H1 (cell line): Measurements from ENCODE around the gene EPHB1. TPM values are rescaled to one million over a fixed set of nuclear protein-coding genes. Genes with fewer than 3 reads are reported as not detected.
"Not testable (repeated sequence)": the region's sequence is repeated elsewhere in the genome, so short reads cannot be mapped to it uniquely, and the experiment has no call there.

Source experiments
- CTCF ChIA-PET: fragments of 300-600 bp; sonication (Branson Sonifier 250); formaldehyde crosslinking; loops from one replicate; lab custom pipeline; 2021; ENCODE audit not compliant: partially characterized antibody; lab: Charles Lee
- POLR2A ChIA-PET: fragments of 300-600 bp; sonication (Branson Sonifier 250); formaldehyde crosslinking; loops from one replicate; lab custom pipeline; 2021; ENCODE audit warnings: inconsistent platforms; ENCODE audit not compliant: partially characterized antibody; lab: Charles Lee
- DNase-seq, 2 experiments: peaks; one replicate each; pipeline versions ENCODE4 v3.0.0 to v3.0.0-alpha.2; 2010 to 2022; ENCODE audit warnings: low spot score in 2 of 2, low read depth in 1 of 2, mixed read lengths in 1 of 2
- FAIRE-seq: peaks from 2 replicates; lab custom pipeline; 2011; peaks lifted over from hg19 to GRCh38; lab: Jason Lieb, UNC
- H2AFZ ChIP-seq: 2 replicates; pipeline ENCODE4 v1.8.1; 2012; ENCODE audit warnings: low read length, inconsistent platforms
- H2AK5ac ChIP-seq: 2 replicates; pipeline ENCODE4 v1.6.1; 2013; ENCODE audit warnings: low read depth, low read length
- H2BK120ac ChIP-seq: replicated peaks from 2 replicates; pipeline ENCODE3; 2013; ENCODE audit warnings: low read depth, low read length, inconsistent platforms
- H2BK12ac ChIP-seq: 2 replicates; pipeline ENCODE4 v1.6.1; 2013; ENCODE audit warnings: low read depth, low read length
- H2BK15ac ChIP-seq: 2 replicates; pipeline ENCODE4 v1.6.1; 2013; ENCODE audit warnings: low read length
- H2BK20ac ChIP-seq: 2 replicates; pipeline ENCODE4 v1.6.1; 2013; ENCODE audit warnings: low read length
- H2BK5ac ChIP-seq: 2 replicates; pipeline ENCODE4 v1.6.1; 2013; ENCODE audit warnings: low read depth, low read length
- H3K14ac ChIP-seq: 2 replicates; pipeline ENCODE4 v1.6.1; 2013; ENCODE audit warnings: inconsistent platforms; ENCODE audit not compliant: insufficient read length
- H3K18ac ChIP-seq: 2 replicates; pipeline ENCODE4 v1.6.1; 2013; ENCODE audit warnings: low read length; ENCODE audit errors: extremely low read depth
- H3K23ac ChIP-seq: 2 replicates; pipeline ENCODE4 v1.6.1; 2013; ENCODE audit warnings: inconsistent platforms; ENCODE audit not compliant: insufficient read length
- H3K23me2 ChIP-seq: 2 replicates; pipeline ENCODE4 v1.6.1; 2013; ENCODE audit warnings: low read depth, low read length
- H3K27ac ChIP-seq: 2 replicates; pipeline ENCODE4 v1.6.1; 2011; ENCODE audit warnings: low read depth, low read length, inconsistent platforms
- H3K27me3 ChIP-seq, 4 experiments: replicated peaks in 1 of 4; 1 replicate in 1 of 4; 2 replicates in 3 of 4; pipeline versions ENCODE4 v1.6.1 to v1.8.1; 2011 to 2013; ENCODE audit warnings: low read length in 3 of 4, mild to moderate bottlenecking in 3 of 4, inconsistent platforms in 2 of 4, mixed read lengths in 2 of 4, moderate library complexity in 1 of 4; ENCODE audit not compliant: control insufficient read depth in 3 of 4, insufficient read depth in 3 of 4; ENCODE audit errors: extremely low read depth in 1 of 4
- H3K36me3 ChIP-seq, 4 experiments: 2 replicates each; pipeline versions ENCODE4 v1.6.1 to v1.8.1; 2011 to 2013; ENCODE audit warnings: mild to moderate bottlenecking in 4 of 4, low read length in 3 of 4, moderate library complexity in 2 of 4, control low read depth in 1 of 4, inconsistent platforms in 1 of 4; ENCODE audit not compliant: insufficient read depth in 4 of 4, control insufficient read depth in 2 of 4
- H3K4ac ChIP-seq: replicated peaks from 2 replicates; pipeline ENCODE3; 2013; ENCODE audit warnings: low read length, low read depth, mixed read lengths, inconsistent platforms; ENCODE audit not compliant: insufficient read length
- H3K4me1 ChIP-seq, 4 experiments: replicated peaks in 1 of 4; 1 replicate in 1 of 4; 2 replicates in 3 of 4; pipeline versions ENCODE4 v1.6.1 to v1.8.1; 2011 to 2013; ENCODE audit warnings: low read length in 3 of 4, inconsistent platforms in 2 of 4, mixed read lengths in 1 of 4; ENCODE audit not compliant: insufficient read depth in 4 of 4, control insufficient read depth in 3 of 4
- H3K4me2 ChIP-seq, 2 experiments: 2 replicates each; pipeline versions ENCODE4 v1.6.1 to v1.8.1; 2011 to 2013; ENCODE audit warnings: low read depth in 2 of 2, low read length in 2 of 2, control low read depth in 1 of 2, inconsistent platforms in 1 of 2, mild to moderate bottlenecking in 1 of 2; ENCODE audit not compliant: insufficient read depth in 1 of 2
- H3K4me3 ChIP-seq, 4 experiments: fragments of 200-600, 300-600 bp in 1 of 4; sonication (generic), shearing (Covaris generic), sonication (Bioruptor Twin) in 1 of 4; 2 replicates each; pipeline versions ENCODE4 v1.5.1 to v1.8.1; 2011 to 2016; ENCODE audit warnings: low read length in 4 of 4, low read depth in 3 of 4, control low read depth in 2 of 4, inconsistent platforms in 2 of 4, mild to moderate bottlenecking in 2 of 4, mixed read lengths in 1 of 4, moderate library complexity in 1 of 4; ENCODE audit not compliant: insufficient read depth in 2 of 4; ENCODE audit errors: extremely low read depth in 1 of 4
- H3K56ac ChIP-seq: replicated peaks from 2 replicates; pipeline ENCODE3; 2013; ENCODE audit warnings: low read depth, mild to moderate bottlenecking, mixed read lengths, low read length, inconsistent platforms; ENCODE audit not compliant: insufficient read length
- H3K79me1 ChIP-seq: 2 replicates; pipeline ENCODE4 v1.6.1; 2013; ENCODE audit warnings: low read depth, low read length, control low read depth
- H3K79me2 ChIP-seq, 2 experiments: 2 replicates each; pipeline versions ENCODE4 v1.6.1 to v1.8.1; 2012 to 2013; ENCODE audit warnings: low read length in 2 of 2, mild to moderate bottlenecking in 2 of 2, inconsistent platforms in 1 of 2; ENCODE audit not compliant: insufficient read depth in 2 of 2, control insufficient read depth in 1 of 2
- H3K9ac ChIP-seq, 4 experiments: replicated peaks in 1 of 4; 1 replicate in 1 of 4; 2 replicates in 3 of 4; pipeline versions ENCODE4 v1.6.1 to v1.8.1; 2011 to 2013; ENCODE audit warnings: low read depth in 3 of 4, low read length in 3 of 4, control low read depth in 2 of 4, mild to moderate bottlenecking in 2 of 4, moderate library complexity in 2 of 4, inconsistent platforms in 1 of 4; ENCODE audit errors: extremely low read depth in 1 of 4
- H3K9me3 ChIP-seq, 2 experiments: 2 replicates each; pipeline versions ENCODE4 v1.6.1 to v1.8.1; 2012 to 2013; ENCODE audit warnings: mild to moderate bottlenecking in 2 of 2, moderate library complexity in 2 of 2, control low read depth in 1 of 2, inconsistent platforms in 1 of 2, low read depth in 1 of 2, low read length in 1 of 2, mixed read lengths in 1 of 2; ENCODE audit not compliant: insufficient read depth in 2 of 2
- H4K20me1 ChIP-seq, 2 experiments: replicated peaks in 1 of 2; 2 replicates each; pipeline versions ENCODE3 to v1.8.1; 2011 to 2013; ENCODE audit warnings: inconsistent platforms in 2 of 2, low read length in 2 of 2, mild to moderate bottlenecking in 1 of 2; ENCODE audit not compliant: insufficient read depth in 2 of 2, control insufficient read depth in 1 of 2
- H4K5ac ChIP-seq: 2 replicates; pipeline ENCODE4 v1.6.1; 2013; ENCODE audit warnings: low read length, low read depth, mixed read lengths, inconsistent platforms; ENCODE audit not compliant: insufficient read length
- H4K8ac ChIP-seq: 2 replicates; pipeline ENCODE4 v1.8.0; 2013; ENCODE audit warnings: mild to moderate bottlenecking, moderate library complexity, low read length, inconsistent platforms; ENCODE audit not compliant: insufficient read depth; ENCODE audit errors: extremely low read depth
- H4K91ac ChIP-seq: replicated peaks from 2 replicates; pipeline ENCODE3; 2013; ENCODE audit warnings: low read length, mixed read lengths, inconsistent platforms; ENCODE audit not compliant: insufficient read length
- GABPA ChIP-seq: IDR thresholded peaks from 2 replicates; pipeline ENCODE4 v1.6.1; 2011; ENCODE audit warnings: mild to moderate bottlenecking, low read length, moderate library complexity, borderline replicate concordance; ENCODE audit not compliant: insufficient read depth
- NANOG ChIP-seq: IDR thresholded peaks from 2 replicates; pipeline ENCODE4 v1.6.1; 2011; ENCODE audit warnings: low read length, low read depth, mild to moderate bottlenecking, inconsistent platforms; ENCODE audit not compliant: insufficient read depth, poor library complexity, severe bottlenecking
- WGBS, 2 experiments: shearing (Covaris generic) in 1 of 2; methylation state at CpG; one replicate each; pipeline versions ENCODE4 v1.1.6 to v1.1.7; 2013 to 2015; ENCODE audit warnings: low lambda C conversion rate in 2 of 2, mixed read lengths in 2 of 2, inconsistent platforms in 1 of 2, low coverage in 1 of 2, missing lambda C conversion rate in 1 of 2; ENCODE audit not compliant: insufficient replicate concordance in 2 of 2, insufficient coverage in 1 of 2, insufficient read length in 1 of 2; ENCODE audit errors: extremely low coverage in 1 of 2, missing lambda C conversion rate in 1 of 2; 5-methylcytosine and 5-hydroxymethylcytosine counted together
- polyA plus RNA-seq, 7 experiments: library from polyadenylated mRNA; depleted of rRNA in 3 of 7; stranded (reverse) in 5 of 7; unstranded in 2 of 7; fragments of >200 nt in 5 of 7; fragments of 200-250 nt in 2 of 7; gene quantifications; 1 replicate in 5 of 7; 2 replicates in 1 of 7; 4 replicates in 1 of 7; pipeline versions ENCODE4 v1.2.1 to v1.2.3, GENCODE V29; 2011 to 2013; ENCODE audit warnings: missing spikeins in 2 of 7, mixed read lengths in 2 of 7
- total RNA-seq: library from RNA; stranded (reverse); fragmentation: NEBNext Ultra II Directional; extraction: Animal tissue kit (Norgen Biotek cat#: 25700); gene quantifications from 2 replicates; pipeline ENCODE4 v1.2.1, GENCODE V29; 2021

Gene EPHB1
- total and polyA plus RNA-seq, 2 of the 8 experiments (the other 6 are each of a cell fraction or from before 2014, with no cell fraction given): 3.5 to 5.9 TPM

- no peak for TF ChIP-seq GABPA
- TF ChIP-seq NANOG: no peak
These were observed 314.6 kb downstream of the EPHB1 start (continued) for GRCh38 chr3:135109681-135110080.

- H4K5ac ChIP-seq, DNase-seq, H3K56ac ChIP-seq, H3K27ac ChIP-seq, H3K4me2 ChIP-seq, H3K79me2 ChIP-seq, H3K27me3 ChIP-seq, H3K4ac ChIP-seq, H2BK120ac ChIP-seq, H2BK12ac ChIP-seq, H4K8ac ChIP-seq, H4K20me1 ChIP-seq, H2BK20ac ChIP-seq, H2BK15ac ChIP-seq, CTCF ChIA-PET, H4K91ac ChIP-seq, FAIRE-seq, H3K23me2 ChIP-seq, H3K9me3 ChIP-seq, H3K18ac ChIP-seq, H3K14ac ChIP-seq, H3K79me1 ChIP-seq, H2BK5ac ChIP-seq, H3K4me3 ChIP-seq, H3K36me3 ChIP-seq, POLR2A ChIA-PET, H3K9ac ChIP-seq, H3K23ac ChIP-seq, H2AFZ ChIP-seq, H3K4me1 ChIP-seq, H2AK5ac ChIP-seq: not testable (repeated sequence)
- 90% methylated on average over 2 of the region's 4 CpGs; no CpG with 5 or more reads in 1 of the 2 experiments for WGBS, 2 experiments
These were observed 319.5 kb downstream of the EPHB1 start for GRCh38 chr3:135114551-135114950.
